ENCODE measurements around the gene ZGPAT. TPM values are rescaled to one million over a fixed set of nuclear protein-coding genes. Genes with fewer than 3 reads are reported as not detected.

Gene ZGPAT
- total and polyA plus RNA-seq, 10 of the 15 experiments (the other 5 are each of a cell fraction or from before 2014, with no cell fraction given), result 0.58 to 52.9 (median 18.0) TPM

GRCh38 chr20:63678071-63678470 is 29.8 kb upstream of the ZGPAT start (continued):
- TF ChIP-seq CTCF (IDR thresholded peaks at IDR 0.05 in 2 of 3, conservative IDR thresholded peaks at IDR 0.05 in 1 of 3; ENCODE audit: control insufficient read depth in 2 of 3, extremely low read depth in 1 of 3, insufficient read depth in 1 of 3, low read depth in 3 of 3, low read length in 3 of 3), result no peak
- TF ChIP-seq HCFC1 (IDR thresholded peaks at IDR 0.05; ENCODE audit: low read length), result no peak
- TF ChIP-seq, protein P1, sequence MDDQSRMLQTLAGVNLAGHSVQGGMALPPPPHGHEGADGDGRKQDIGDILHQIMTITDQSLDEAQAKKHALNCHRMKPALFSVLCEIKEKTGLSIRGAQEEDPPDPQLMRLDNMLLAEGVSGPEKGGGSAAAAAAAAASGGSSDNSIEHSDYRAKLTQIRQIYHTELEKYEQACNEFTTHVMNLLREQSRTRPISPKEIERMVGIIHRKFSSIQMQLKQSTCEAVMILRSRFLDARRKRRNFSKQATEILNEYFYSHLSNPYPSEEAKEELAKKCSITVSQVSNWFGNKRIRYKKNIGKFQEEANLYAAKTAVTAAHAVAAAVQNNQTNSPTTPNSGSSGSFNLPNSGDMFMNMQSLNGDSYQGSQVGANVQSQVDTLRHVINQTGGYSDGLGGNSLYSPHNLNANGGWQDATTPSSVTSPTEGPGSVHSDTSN (IDR thresholded peaks at IDR 0.05; ENCODE audit: insufficient replicate concordance, low read depth, low read length), result no peak
- TF ChIP-seq LARP7 (IDR thresholded peaks at IDR 0.05), result no peak
- TF ChIP-seq EED (IDR thresholded peaks at IDR 0.05; ENCODE audit: low read depth), result no peak
- TF ChIP-seq POU2F2 (IDR thresholded peaks at IDR 0.05; ENCODE audit: borderline replicate concordance, low read depth, low read length), result no peak

DNA sequence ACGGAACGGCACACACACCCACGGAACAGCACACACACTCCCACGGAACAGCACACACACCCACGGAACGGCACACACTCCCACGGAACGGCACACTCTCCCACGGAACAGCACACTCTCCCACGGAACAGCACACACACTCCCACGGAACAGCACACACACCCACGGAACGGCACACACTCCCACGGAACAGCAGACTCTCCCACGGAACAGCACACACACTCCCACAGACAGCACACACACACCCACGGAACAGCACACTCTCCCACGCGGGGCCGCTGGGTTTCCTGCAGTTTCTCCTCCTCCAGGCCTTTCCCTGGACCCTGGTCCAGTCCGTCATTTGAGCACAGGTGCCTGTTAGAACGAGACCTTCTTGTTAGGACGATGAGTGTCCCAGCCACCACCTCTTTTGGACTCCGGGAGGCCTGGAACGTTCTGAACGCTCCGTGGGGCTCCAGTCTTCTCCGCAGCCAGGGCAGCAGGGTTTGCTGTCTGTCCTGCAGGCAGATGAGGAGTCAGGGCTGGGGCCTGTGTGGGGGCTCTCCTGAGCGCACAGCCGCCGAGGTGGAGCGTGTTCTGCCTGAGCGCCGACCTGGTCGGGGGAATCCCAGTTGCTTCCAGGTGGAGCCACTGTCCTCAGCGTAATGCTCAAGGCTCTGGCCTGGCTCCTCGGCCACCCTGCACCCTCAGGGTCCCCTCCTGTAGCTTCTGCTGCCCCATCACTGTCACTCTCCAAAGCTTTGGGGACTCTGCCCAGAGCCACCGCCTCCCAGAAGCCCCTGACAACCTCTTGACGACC is 29.0 kb upstream of the ZGPAT start:
- Histone ChIP-seq H3K79me2 (ENCODE audit: control insufficient read depth, insufficient read depth, low read length) (no peaks in the 10 kb centered on the region), H3K27me3 (replicated peaks in 1 of 2; ENCODE audit: control insufficient read depth in 2 of 2, insufficient read depth in 2 of 2, low read length in 1 of 2) (no peaks in the 10 kb centered on the region), H3K9me3 (replicated peaks; ENCODE audit: control insufficient read depth, insufficient read depth, low read length) (no peaks in the 10 kb centered on the region), H3K9ac (ENCODE audit: control insufficient read depth, insufficient read depth, low read length) (no peak overlapping the region), H2AFZ (ENCODE audit: control insufficient read depth, low read depth, low read length) (no peak overlapping the region), H3K4me2 (ENCODE audit: control insufficient read depth, insufficient read depth) (no peak overlapping the region), H3K36me3 (ENCODE audit: control insufficient read depth in 2 of 2, insufficient read depth in 2 of 2, low read length in 1 of 2) (peaks cover 1 to 4% of the 10 kb centered on the region in 2 experiments; a peak in 2 of 4 replicates), H3K27ac (ENCODE audit: control insufficient read depth, insufficient read depth) (no peak overlapping the region), H3K4me1 (ENCODE audit: control insufficient read depth, insufficient read depth, low read length) (no peaks in the 10 kb centered on the region), H3K4me3 (no peak overlapping the region), H4K20me1 (ENCODE audit: control insufficient read depth, insufficient read depth) (no peaks in the 10 kb centered on the region)
- CTCF ChIA-PET, result interaction anchor here (0.8 kb wide), 1 partner anchor 106 kb away, joined by 4 read pairs; no protein-coding TSS in a partner anchor
- WGBS (ENCODE audit: insufficient coverage, insufficient replicate concordance, low lambda C conversion rate, missing lambda C conversion rate), result 87% methylated on average over 31 of the region's 38 CpGs
- POLR2A ChIA-PET, result no interaction called here
- ATAC-seq (no peak), FAIRE-seq (no peak), DNase-seq (ENCODE audit: low read depth, low spot score) (no peak)
- intact Hi-C loops (cut with micrococcal nuclease; ENCODE audit: unreplicated experiment), result no loop called here
- in situ Hi-C loops (cut with MboI), result no loop called here
- SMC1A ChIA-PET (ENCODE audit: uncharacterized antibody, unreplicated experiment), result no interaction called here
- RAD21 ChIA-PET (ENCODE audit: unreplicated experiment), result no interaction called here
- TF ChIP-seq EGR1 (IDR thresholded peaks at IDR 0.05; ENCODE audit: borderline replicate concordance in 1 of 2, low read depth in 2 of 2, low read length in 2 of 2) (0 out of 3 replicates have a peak, but pooled peaks of 1 of the 2 experiments have one; percentile 12), MYB (IDR thresholded peaks at IDR 0.05; ENCODE audit: borderline replicate concordance, low read depth, low read length) (no peak)
- no TSS peak for BruUV-seq (replicated peaks)

Measured in GM12878 (cell line).